ENCODE results near the gene ZNF784.

DNA sequence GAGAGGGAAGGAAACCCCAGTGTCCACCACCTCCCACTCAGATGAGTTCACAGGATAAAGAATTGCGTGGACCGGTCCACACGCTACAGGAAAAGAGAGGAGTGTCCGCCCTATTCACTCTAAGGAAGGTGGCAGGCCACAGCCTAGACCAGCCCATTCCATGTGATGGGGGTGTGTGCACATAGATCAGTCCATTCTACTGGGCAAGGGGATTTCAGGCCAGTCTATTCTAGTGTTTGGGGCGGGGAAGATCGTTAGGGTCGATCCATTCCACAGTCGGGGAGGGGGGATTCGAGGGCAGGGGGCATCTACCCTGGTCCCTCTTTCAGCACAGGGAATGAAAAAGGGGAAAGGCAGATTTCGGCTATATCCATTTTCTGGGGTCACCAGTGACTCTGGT is 32.8 kb downstream of the ZNF784 start:
- TF ChIP-seq RELA (IDR thresholded peaks at IDR 0.05; ENCODE audit: borderline replicate concordance, partially characterized antibody) (no peak), RFX5 (IDR thresholded peaks at IDR 0.05; ENCODE audit: low read depth, low read length) (no peak), TAF1 (IDR thresholded peaks at IDR 0.05; ENCODE audit: borderline replicate concordance, low read depth, low read length) (no peak), POLR2A (IDR thresholded peaks at IDR 0.05; ENCODE audit: low read depth, low read length) (no peak), ZSCAN29 (IDR thresholded peaks at IDR 0.05) (no peak), BHLHE40 (IDR thresholded peaks at IDR 0.05; ENCODE audit: borderline replicate concordance in 1 of 2, low read depth in 2 of 2, low read length in 1 of 2) (no peak), EGR1 (IDR thresholded peaks at IDR 0.05; ENCODE audit: borderline replicate concordance in 1 of 2, low read depth in 2 of 2, low read length in 2 of 2) (no peak), EZH2 (IDR thresholded peaks at IDR 0.05; ENCODE audit: borderline replicate concordance, control insufficient read depth, low read depth, low read length) (no peak), CTCF (IDR thresholded peaks at IDR 0.05 in 2 of 3, conservative IDR thresholded peaks at IDR 0.05 in 1 of 3; ENCODE audit: control insufficient read depth in 2 of 3, extremely low read depth in 1 of 3, insufficient read depth in 1 of 3, low read depth in 3 of 3, low read length in 3 of 3) (no peak), CBFB (IDR thresholded peaks at IDR 0.05; ENCODE audit: low read depth) (no peak)
- TF ChIP-seq, protein P1, sequence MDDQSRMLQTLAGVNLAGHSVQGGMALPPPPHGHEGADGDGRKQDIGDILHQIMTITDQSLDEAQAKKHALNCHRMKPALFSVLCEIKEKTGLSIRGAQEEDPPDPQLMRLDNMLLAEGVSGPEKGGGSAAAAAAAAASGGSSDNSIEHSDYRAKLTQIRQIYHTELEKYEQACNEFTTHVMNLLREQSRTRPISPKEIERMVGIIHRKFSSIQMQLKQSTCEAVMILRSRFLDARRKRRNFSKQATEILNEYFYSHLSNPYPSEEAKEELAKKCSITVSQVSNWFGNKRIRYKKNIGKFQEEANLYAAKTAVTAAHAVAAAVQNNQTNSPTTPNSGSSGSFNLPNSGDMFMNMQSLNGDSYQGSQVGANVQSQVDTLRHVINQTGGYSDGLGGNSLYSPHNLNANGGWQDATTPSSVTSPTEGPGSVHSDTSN (IDR thresholded peaks at IDR 0.05; ENCODE audit: insufficient replicate concordance, low read depth, low read length) = no peak
